ENCODE measurements around the gene RFC3.
"Not testable (repeated sequence)": the region's sequence is repeated elsewhere in the genome, so short reads cannot be mapped to it uniquely, and the experiment has no call there.

The RFC3 gene

GRCh38 chr13:33806470-33807248 is 11.3 kb upstream of the RFC3 start:
- in situ Hi-C loops (cut with MboI; ENCODE audit: low sequenced_read_pairs): no loop called here

GRCh38 chr13:33812829-33813228 is 5.1 kb upstream of the RFC3 start:
- in situ Hi-C loops (cut with MboI; ENCODE audit: low sequenced_read_pairs): not testable (repeated sequence)

- in situ Hi-C loops (cut with MboI; ENCODE audit: low sequenced_read_pairs): no loop called here
Observed at GRCh38 chr13:33815011-33815550, 2.9 kb upstream of the RFC3 start.

- in situ Hi-C loops (cut with MboI; ENCODE audit: low sequenced_read_pairs): no loop called here
Observed at GRCh38 chr13:33816912-33817311, 1.0 kb upstream of the RFC3 start.

GRCh38 chr13:33817513-33817900 is 442 bp upstream of the RFC3 start:
- in situ Hi-C loops (cut with MboI; ENCODE audit: low sequenced_read_pairs): no loop called here

- in situ Hi-C loops (cut with MboI; ENCODE audit: low sequenced_read_pairs): no loop called here
Observed at GRCh38 chr13:33825083-33825482, 7.1 kb downstream of the RFC3 start.

GRCh38 chr13:33827139-33827538 is 9.2 kb downstream of the RFC3 start:
- in situ Hi-C loops (cut with MboI; ENCODE audit: low sequenced_read_pairs): no loop called here

GRCh38 chr13:33828431-33829129 is 10.6 kb downstream of the RFC3 start:
- in situ Hi-C loops (cut with MboI; ENCODE audit: low sequenced_read_pairs): no loop called here

GRCh38 chr13:33832872-33833271 is 14.9 kb downstream of the RFC3 start:
- in situ Hi-C loops (cut with MboI; ENCODE audit: low sequenced_read_pairs): no loop called here

GRCh38 chr13:33838647-33839046 is 20.7 kb downstream of the RFC3 start:
- in situ Hi-C loops (cut with MboI; ENCODE audit: low sequenced_read_pairs): no loop called here

GRCh38 chr13:33840402-33840801 is 22.5 kb downstream of the RFC3 start:
- in situ Hi-C loops (cut with MboI; ENCODE audit: low sequenced_read_pairs): no loop called here

- in situ Hi-C loops (cut with MboI; ENCODE audit: low sequenced_read_pairs): no loop called here
Observed at GRCh38 chr13:33842207-33842606, 24.3 kb downstream of the RFC3 start.

GRCh38 chr13:33842986-33843385 is 25.0 kb downstream of the RFC3 start:
- in situ Hi-C loops (cut with MboI; ENCODE audit: low sequenced_read_pairs): no loop called here

GRCh38 chr13:33845572-33846302 is 27.8 kb downstream of the RFC3 start:
- in situ Hi-C loops (cut with MboI; ENCODE audit: low sequenced_read_pairs): no loop called here

- in situ Hi-C loops (cut with MboI; ENCODE audit: low sequenced_read_pairs): no loop called here
Observed at GRCh38 chr13:33846303-33847062, 28.5 kb downstream of the RFC3 start.

- in situ Hi-C loops (cut with MboI; ENCODE audit: low sequenced_read_pairs): no loop called here
Observed at GRCh38 chr13:33849211-33849610, 31.3 kb downstream of the RFC3 start.

- in situ Hi-C loops (cut with MboI; ENCODE audit: low sequenced_read_pairs): no loop called here
Observed at GRCh38 chr13:33855371-33855895, 37.5 kb downstream of the RFC3 start.

- in situ Hi-C loops (cut with MboI; ENCODE audit: low sequenced_read_pairs): no loop called here
Observed at GRCh38 chr13:33859691-33860303, 41.8 kb downstream of the RFC3 start.

GRCh38 chr13:33860526-33860925 is 42.6 kb downstream of the RFC3 start:
- in situ Hi-C loops (cut with MboI; ENCODE audit: low sequenced_read_pairs): no loop called here

- in situ Hi-C loops (cut with MboI; ENCODE audit: low sequenced_read_pairs): no loop called here
Observed at GRCh38 chr13:33862016-33862415, 44.1 kb downstream of the RFC3 start.

Measured in HL-60/S4 treated with retinoic acid at 250 ng/mL for 4 days and 3 days (cell line).